ENCODE data around the gene S100A4. TPM values are rescaled to one million over a fixed set of nuclear protein-coding genes. Genes with fewer than 3 reads are reported as not detected.
"Not testable (repeated sequence)": the region's sequence is repeated elsewhere in the genome, so short reads cannot be mapped to it uniquely, and the experiment has no call there.

Gene S100A4
- total RNA-seq, 1 experiment from 2014 or later: 22.7 TPM

- Mint-ChIP-seq H3K27me3 (ENCODE audit: low read depth) (0 out of 2 replicates have a peak, but pooled peaks cover 2% of the 10 kb centered on the region), H3K9me3 (no peaks in the 10 kb centered on the region), H3K4me1 (peaks cover 16% of the 10 kb centered on the region), H3K4me3 (no peak overlapping the region), H3K36me3 (peaks cover 3% of the 10 kb centered on the region; the same call in 1 of the 2 replicates), H3K27ac (no peak overlapping the region)
- no peak for DNase-seq (ENCODE audit: low spot score)
- ChIA-PET POLR2A (interaction anchor here (0.8 to 1.1 kb wide), 2 partner anchors 22 to 57 kb away, joined by 3 to 4 read pairs; no protein-coding TSS in a partner anchor), CTCF (interaction anchor here (0.7 to 2.7 kb wide), 9 partner anchors 9 to 83 kb away, joined by 3 to 30 read pairs (median 5); partner anchors contain the start of genes CHTOP, S100A1, S100A13 and S100A14)
- ATAC-seq: no peak
- TF ChIP-seq ZNF317 (CRISPR knock-in tag; IDR thresholded peaks at IDR 0.05; ENCODE audit: borderline replicate concordance, low read depth) (no peak), SP1 (CRISPR knock-in tag; conservative IDR thresholded peaks at IDR 0.05) (no peak), NFATC4 (CRISPR knock-in tag; IDR thresholded peaks at IDR 0.05) (no peak), IRF2 (CRISPR knock-in tag; IDR thresholded peaks at IDR 0.05; ENCODE audit: borderline replicate concordance, low read depth) (no peak), MAX (CRISPR knock-in tag; IDR thresholded peaks at IDR 0.05) (no peak), MLX (CRISPR knock-in tag; IDR thresholded peaks at IDR 0.05) (no peak), ZNF671 (CRISPR knock-in tag; IDR thresholded peaks at IDR 0.05) (no peak), CREM (CRISPR knock-in tag; IDR thresholded peaks at IDR 0.05) (no peak)
These were observed 31.5 kb upstream of the S100A4 start for GRCh38 chr1:153577138-153577537.

- H3K27ac Mint-ChIP-seq; ATAC-seq; H3K9me3 Mint-ChIP-seq; H3K36me3 Mint-ChIP-seq; DNase-seq (ENCODE audit: low spot score); H3K4me3 Mint-ChIP-seq; POLR2A ChIA-PET; H3K27me3 Mint-ChIP-seq (ENCODE audit: low read depth): not testable (repeated sequence)
- CTCF ChIA-PET: interaction anchor here (1.0 to 2.7 kb wide), 2 partner anchors 52 to 220 kb away, joined by 3 to 30 read pairs; partner anchors contain the start of genes S100A1 and S100A13
- H3K4me1 Mint-ChIP-seq: peaks cover 16% of the 10 kb centered on the region
These were observed 29.9 kb upstream of the S100A4 start for GRCh38 chr1:153575497-153575896.

- H3K36me3 Mint-ChIP-seq; POLR2A ChIA-PET; H3K4me3 Mint-ChIP-seq; DNase-seq (ENCODE audit: low spot score); H3K9me3 Mint-ChIP-seq; CTCF ChIA-PET; H3K27ac Mint-ChIP-seq; H3K27me3 Mint-ChIP-seq (ENCODE audit: low read depth); ATAC-seq: not testable (repeated sequence)
- peaks cover 16% of the 10 kb centered on the region for H3K4me1 Mint-ChIP-seq
These were observed 29.5 kb upstream of the S100A4 start for GRCh38 chr1:153575081-153575491.

- H3K27ac Mint-ChIP-seq: no peak overlapping the region
- H3K27me3 Mint-ChIP-seq (ENCODE audit: low read depth): peaks cover 2% of the 10 kb centered on the region; the same call in 1 of the 2 replicates
- TF ChIP-seq ZNF512 (CRISPR knock-in tag; IDR thresholded peaks at IDR 0.05; ENCODE audit: borderline replicate concordance): no peak
- TF ChIP-seq ZNF138 (CRISPR knock-in tag; conservative IDR thresholded peaks at IDR 0.05): no peak
- TF ChIP-seq ATF6 (CRISPR knock-in tag; IDR thresholded peaks at IDR 0.05): no peak
- TF ChIP-seq ZNF425 (CRISPR knock-in tag; conservative IDR thresholded peaks at IDR 0.05): no peak
- no peak for TF ChIP-seq MLX (CRISPR knock-in tag; IDR thresholded peaks at IDR 0.05)
- no peak for TF ChIP-seq TP53 (CRISPR knock-in tag; IDR thresholded peaks at IDR 0.05)
- TF ChIP-seq SMAD4 (CRISPR knock-in tag; IDR thresholded peaks at IDR 0.05): no peak
- no peak for TF ChIP-seq NFYB (CRISPR knock-in tag; conservative IDR thresholded peaks at IDR 0.05; ENCODE audit: low read depth)
- no peak for TF ChIP-seq ZNF423 (CRISPR knock-in tag; IDR thresholded peaks at IDR 0.05)
- no peak for TF ChIP-seq IRF1 (CRISPR knock-in tag; IDR thresholded peaks at IDR 0.05)
- no peak for TF ChIP-seq ZNF671 (CRISPR knock-in tag; IDR thresholded peaks at IDR 0.05)
- TF ChIP-seq ZNF317 (CRISPR knock-in tag; IDR thresholded peaks at IDR 0.05; ENCODE audit: borderline replicate concordance, low read depth): no peak
- TF ChIP-seq CREM (CRISPR knock-in tag; IDR thresholded peaks at IDR 0.05): no peak
- DNase-seq (ENCODE audit: low spot score) (no peak), ATAC-seq (no peak)
- H3K9me3 Mint-ChIP-seq: no peaks in the 10 kb centered on the region
- peaks cover 3% of the 10 kb centered on the region; the same call in 1 of the 2 replicates for H3K36me3 Mint-ChIP-seq
- H3K4me1 Mint-ChIP-seq: peaks cover 17% of the 10 kb centered on the region
- CTCF ChIA-PET: interaction anchor here (1.3 to 6.1 kb wide), 14 partner anchors 7 to 202 kb away, joined by 3 to 188 read pairs (median 8); partner anchors contain the start of genes S100A1, S100A13, S100A14 and S100A16
- POLR2A ChIA-PET: interaction anchor here (1.3 to 2.5 kb wide), 3 partner anchors 43 to 61 kb away, joined by 5 to 9 read pairs (median 5); partner anchors contain the start of genes CHTOP, S100A13 and S100A14
- no peak overlapping the region for H3K4me3 Mint-ChIP-seq
These were observed 27.7 kb upstream of the S100A4 start for GRCh38 chr1:153573351-153573750.

All from WTC11 (cell line).